ENCODE measurements around the gene WBP2NL. TPM values are rescaled to one million over a fixed set of nuclear protein-coding genes. Genes with fewer than 3 reads are reported as not detected.

The WBP2NL gene
- total and polyA plus RNA-seq, 10 donors, result 1.2 to 5.0 (median 1.8) TPM

GRCh38 chr22:42073621-42074041 lies 75.0 kb downstream of the WBP2NL start:
- 51 to 79% (median 66%) methylated on average over 6 to 14 of the region's 14 CpGs for WGBS, 5 donors
- no peaks in the 10 kb centered on the region for H3K27me3 ChIP-seq (replicated peaks in 1 of 7)
- TF ChIP-seq CTCF (IDR thresholded peaks at IDR 0.05 in 8 of 11, conservative IDR thresholded peaks at IDR 0.05 in 3 of 11) (no peak), POLR2A (IDR thresholded peaks at IDR 0.05) (no peak), POLR2AphosphoS5 (IDR thresholded peaks at IDR 0.05) (no peak)
- intact Hi-C loops (cut with DNase I; ENCODE audit: low total_unique reads), result no loop called here
- peak; percentile 78 for DNase-seq
- H3K9me3 ChIP-seq, result no peaks in the 10 kb centered on the region
- peaks cover 23 to 85% (median 61%) of the 10 kb centered on the region in 6 donors for H3K4me1 ChIP-seq
- peak overlapping the region in 7 of 8 donors; percentile 44 to 70 (median 49) for H3K4me3 ChIP-seq
- peak overlapping the region in 7 of 8 donors; percentile 71 to 92 (median 87) for H3K27ac ChIP-seq
- peaks cover 0 to 22% (median 0%) of the 10 kb centered on the region in 6 donors for H3K36me3 ChIP-seq

- H3K36me3 ChIP-seq, result peaks cover 0 to 22% (median 0%) of the 10 kb centered on the region in 6 donors
- no peaks in the 10 kb centered on the region for H3K9me3 ChIP-seq
- H3K27ac ChIP-seq, result peak within 1 kb of the TSS; percentile 38 to 92 (median 86)
- TF ChIP-seq POLR2AphosphoS5 (IDR thresholded peaks at IDR 0.05) (peak; percentile 22 to 73 (median 54)), POLR2A (IDR thresholded peaks at IDR 0.05) (no peak), CTCF (IDR thresholded peaks at IDR 0.05 in 8 of 11, conservative IDR thresholded peaks at IDR 0.05 in 3 of 11) (peak; percentile 19 to 72 (median 45))
- peak within 1 kb of the TSS; percentile 34 to 70 (median 48) for H3K4me3 ChIP-seq
- H3K27me3 ChIP-seq (replicated peaks in 1 of 7), result no peaks in the 10 kb centered on the region
- H3K4me1 ChIP-seq, result peaks cover 26 to 85% (median 63%) of the 10 kb centered on the region in 6 donors
- 1 to 2% (median 1%) methylated on average over 47 to 55 of the region's 55 CpGs for WGBS, 5 donors
- intact Hi-C loops (cut with DNase I; ENCODE audit: low total_unique reads), result no loop called here
- peak; percentile 87 for DNase-seq
Observed at GRCh38 chr22:42074132-42074811, 75.7 kb downstream of the WBP2NL start, which contains the start of gene PHETA2. PHETA2 (plus strand) TSS chr22:42074248; CDS start chr22:42077294, 3,046 bp downstream.

- Histone ChIP-seq H3K4me3 (peak overlapping the region in 7 of 8 donors; percentile 34 to 70 (median 49)), H3K27me3 (replicated peaks in 1 of 7) (no peaks in the 10 kb centered on the region), H3K27ac (peak overlapping the region; percentile 38 to 92 (median 86)), H3K9me3 (no peaks in the 10 kb centered on the region), H3K36me3 (peaks cover 0 to 22% (median 0%) of the 10 kb centered on the region in 6 donors), H3K4me1 (peaks cover 21 to 77% (median 58%) of the 10 kb centered on the region in 6 donors)
- no peak for TF ChIP-seq POLR2AphosphoS5 (IDR thresholded peaks at IDR 0.05)
- 69 to 83% (median 78%) methylated on average over 9 of the region's 9 CpGs for WGBS, 5 donors
- intact Hi-C loops (cut with DNase I; ENCODE audit: low total_unique reads), result no loop called here
- peak; percentile 56 for DNase-seq
Observed at GRCh38 chr22:42074846-42075676, 76.5 kb downstream of the WBP2NL start.

- H3K27ac ChIP-seq, result peak overlapping the region in 1 of 8 donors; percentile 98
- no peaks in the 10 kb centered on the region for H3K9me3 ChIP-seq
- no peak overlapping the region for H3K4me3 ChIP-seq
- TF ChIP-seq CTCF (IDR thresholded peaks at IDR 0.05 in 8 of 11, conservative IDR thresholded peaks at IDR 0.05 in 3 of 11), result no peak
- TF ChIP-seq POLR2AphosphoS5 (IDR thresholded peaks at IDR 0.05), result no peak
- TF ChIP-seq POLR2A (IDR thresholded peaks at IDR 0.05), result no peak
- 92 to 96% (median 93%) methylated on average over 10 to 20 of the region's 20 CpGs for WGBS, 5 donors
- H3K4me1 ChIP-seq, result peaks cover 24 to 80% (median 60%) of the 10 kb centered on the region in 6 donors
- peaks cover 0 to 29% (median 3%) of the 10 kb centered on the region in 6 donors for H3K36me3 ChIP-seq
- intact Hi-C loops (cut with DNase I; ENCODE audit: low total_unique reads), result no loop called here
- no peaks in the 10 kb centered on the region for H3K27me3 ChIP-seq (replicated peaks in 1 of 7)
- DNase-seq, result peak; percentile 28
Observed at GRCh38 chr22:42076764-42077485, 78.3 kb downstream of the WBP2NL start.

Measured in spleen (tissue), 11 donors.